Heart left ventricle (tissue), 13 donors: ENCODE results near the gene ERBIN.

Experiments used
- POLR2A ChIP-seq, 2 donors: fragments of 450-650 bp; IDR thresholded peaks; one replicate each; pipeline ENCODE4 v1.6.1; 2017; ENCODE audit warnings: antibody characterized with exemption in 2 of 2, mild to moderate bottlenecking in 2 of 2, moderate library complexity in 2 of 2
- TF ChIP-seq, protein P1 (sequence below), 12 donors: fragments of 200-600 bp; sonication (generic) in 4 of 12; IDR thresholded peaks; one replicate each; pipeline versions ENCODE4 v1.5.0 to v1.8.0; 2018 to 2022; ENCODE audit warnings: antibody characterized with exemption in 12 of 12, mild to moderate bottlenecking in 5 of 12
- donor health status: ischemic (EF 13 %, LVEDD 7.1; RV severe dilation, severe dysfunction).
- donor health status: DM: no; HTN: yes; CAD: no.
- donor health status: DM: no; HTN: no; CAD: no.
- donor health status: ischemic (EF 25% LVEDD 6.9; RV normal size, moderate dysfunction).
- donor health status: ischemic (EF 25% LVEDD 5.7; RV mildly dilated, moderate dysfunction).
- donor health status: ischemic (EF 35%, LVEDD 5.7; RV mildly dilated, moderate dysfunction).
- donor health status: nonischemic (EF 11% LVEDD 7.7; RV severe dilation, severe dysfunction).
- donor health status: DM: yes; HTN: yes; CAD: no.
- donor health status: PGD.
- donor health status: ischemic (EF 29% LVEDD 5.4; RV normal size, mild dysfunction).
- donor health status: nonischemic (EF 23%, LVEDD 6.1; RV moderate dilation, normal function).

GRCh38 chr5:65948115-65948747, 21.9 kb downstream of the ERBIN start:
- TF ChIP-seq, protein P1, sequence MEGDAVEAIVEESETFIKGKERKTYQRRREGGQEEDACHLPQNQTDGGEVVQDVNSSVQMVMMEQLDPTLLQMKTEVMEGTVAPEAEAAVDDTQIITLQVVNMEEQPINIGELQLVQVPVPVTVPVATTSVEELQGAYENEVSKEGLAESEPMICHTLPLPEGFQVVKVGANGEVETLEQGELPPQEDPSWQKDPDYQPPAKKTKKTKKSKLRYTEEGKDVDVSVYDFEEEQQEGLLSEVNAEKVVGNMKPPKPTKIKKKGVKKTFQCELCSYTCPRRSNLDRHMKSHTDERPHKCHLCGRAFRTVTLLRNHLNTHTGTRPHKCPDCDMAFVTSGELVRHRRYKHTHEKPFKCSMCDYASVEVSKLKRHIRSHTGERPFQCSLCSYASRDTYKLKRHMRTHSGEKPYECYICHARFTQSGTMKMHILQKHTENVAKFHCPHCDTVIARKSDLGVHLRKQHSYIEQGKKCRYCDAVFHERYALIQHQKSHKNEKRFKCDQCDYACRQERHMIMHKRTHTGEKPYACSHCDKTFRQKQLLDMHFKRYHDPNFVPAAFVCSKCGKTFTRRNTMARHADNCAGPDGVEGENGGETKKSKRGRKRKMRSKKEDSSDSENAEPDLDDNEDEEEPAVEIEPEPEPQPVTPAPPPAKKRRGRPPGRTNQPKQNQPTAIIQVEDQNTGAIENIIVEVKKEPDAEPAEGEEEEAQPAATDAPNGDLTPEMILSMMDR (IDR thresholded peaks at IDR 0.05), result no peak
- no peak for TF ChIP-seq POLR2A (IDR thresholded peaks at IDR 0.05)
